Loucy (cell line): ENCODE data around the gene SMURF1.

ENCODE experiments used
- CTCF ChIP-seq: fragments of 200-600 bp; sonication (generic); conservative IDR thresholded peaks from 2 replicates; pipeline ENCODE4 v1.5.1; 2014; ENCODE audit warnings: mild to moderate bottlenecking, antibody characterized with exemption, low read length
- EZH2phosphoT487 ChIP-seq: fragments of 200-600 bp; IDR thresholded peaks from 2 replicates; pipeline ENCODE4 v1.6.1; 2018; ENCODE audit warnings: antibody characterized with exemption, mild to moderate bottlenecking, moderate library complexity, borderline replicate concordance

- TF ChIP-seq CTCF: no peak
- TF ChIP-seq EZH2phosphoT487: no peak
These were observed 97.2 kb downstream of the SMURF1 start for GRCh38 chr7:99046722-99047121.
